H1 (cell line): ENCODE data around the gene TEX264. TPM values are rescaled to one million over a fixed set of nuclear protein-coding genes. Genes with fewer than 3 reads are reported as not detected.

Source experiments
- CTCF ChIA-PET: fragments of 300-600 bp; sonication (Branson Sonifier 250); formaldehyde crosslinking; loops from one replicate; lab custom pipeline; 2021; ENCODE audit not compliant: partially characterized antibody; lab: Charles Lee
- POLR2A ChIA-PET: fragments of 300-600 bp; sonication (Branson Sonifier 250); formaldehyde crosslinking; loops from one replicate; lab custom pipeline; 2021; ENCODE audit warnings: inconsistent platforms; ENCODE audit not compliant: partially characterized antibody; lab: Charles Lee
- DNase-seq, 2 experiments: peaks; one replicate each; pipeline versions ENCODE4 v3.0.0 to v3.0.0-alpha.2; 2010 to 2022; ENCODE audit warnings: low spot score in 2 of 2, low read depth in 1 of 2, mixed read lengths in 1 of 2
- FAIRE-seq: peaks from 2 replicates; lab custom pipeline; 2011; peaks lifted over from hg19 to GRCh38; lab: Jason Lieb, UNC
- H2AFZ ChIP-seq: 2 replicates; pipeline ENCODE4 v1.8.1; 2012; ENCODE audit warnings: low read length, inconsistent platforms
- H2AK5ac ChIP-seq: 2 replicates; pipeline ENCODE4 v1.6.1; 2013; ENCODE audit warnings: low read depth, low read length
- H2BK120ac ChIP-seq: replicated peaks from 2 replicates; pipeline ENCODE3; 2013; ENCODE audit warnings: low read depth, low read length, inconsistent platforms
- H2BK12ac ChIP-seq: 2 replicates; pipeline ENCODE4 v1.6.1; 2013; ENCODE audit warnings: low read depth, low read length
- H2BK15ac ChIP-seq: 2 replicates; pipeline ENCODE4 v1.6.1; 2013; ENCODE audit warnings: low read length
- H2BK20ac ChIP-seq: 2 replicates; pipeline ENCODE4 v1.6.1; 2013; ENCODE audit warnings: low read length
- H2BK5ac ChIP-seq: 2 replicates; pipeline ENCODE4 v1.6.1; 2013; ENCODE audit warnings: low read depth, low read length
- H3K14ac ChIP-seq: 2 replicates; pipeline ENCODE4 v1.6.1; 2013; ENCODE audit warnings: inconsistent platforms; ENCODE audit not compliant: insufficient read length
- H3K18ac ChIP-seq: 2 replicates; pipeline ENCODE4 v1.6.1; 2013; ENCODE audit warnings: low read length; ENCODE audit errors: extremely low read depth
- H3K23ac ChIP-seq: 2 replicates; pipeline ENCODE4 v1.6.1; 2013; ENCODE audit warnings: inconsistent platforms; ENCODE audit not compliant: insufficient read length
- H3K23me2 ChIP-seq: 2 replicates; pipeline ENCODE4 v1.6.1; 2013; ENCODE audit warnings: low read depth, low read length
- H3K27ac ChIP-seq: 2 replicates; pipeline ENCODE4 v1.6.1; 2011; ENCODE audit warnings: low read depth, low read length, inconsistent platforms
- H3K27me3 ChIP-seq, 4 experiments: replicated peaks in 1 of 4; 1 replicate in 1 of 4; 2 replicates in 3 of 4; pipeline versions ENCODE4 v1.6.1 to v1.8.1; 2011 to 2013; ENCODE audit warnings: low read length in 3 of 4, mild to moderate bottlenecking in 3 of 4, inconsistent platforms in 2 of 4, mixed read lengths in 2 of 4, moderate library complexity in 1 of 4; ENCODE audit not compliant: control insufficient read depth in 3 of 4, insufficient read depth in 3 of 4; ENCODE audit errors: extremely low read depth in 1 of 4
- H3K36me3 ChIP-seq, 4 experiments: 2 replicates each; pipeline versions ENCODE4 v1.6.1 to v1.8.1; 2011 to 2013; ENCODE audit warnings: mild to moderate bottlenecking in 4 of 4, low read length in 3 of 4, moderate library complexity in 2 of 4, control low read depth in 1 of 4, inconsistent platforms in 1 of 4; ENCODE audit not compliant: insufficient read depth in 4 of 4, control insufficient read depth in 2 of 4
- H3K4ac ChIP-seq: replicated peaks from 2 replicates; pipeline ENCODE3; 2013; ENCODE audit warnings: low read length, low read depth, mixed read lengths, inconsistent platforms; ENCODE audit not compliant: insufficient read length
- H3K4me1 ChIP-seq, 4 experiments: replicated peaks in 1 of 4; 1 replicate in 1 of 4; 2 replicates in 3 of 4; pipeline versions ENCODE4 v1.6.1 to v1.8.1; 2011 to 2013; ENCODE audit warnings: low read length in 3 of 4, inconsistent platforms in 2 of 4, mixed read lengths in 1 of 4; ENCODE audit not compliant: insufficient read depth in 4 of 4, control insufficient read depth in 3 of 4
- H3K4me2 ChIP-seq, 2 experiments: 2 replicates each; pipeline versions ENCODE4 v1.6.1 to v1.8.1; 2011 to 2013; ENCODE audit warnings: low read depth in 2 of 2, low read length in 2 of 2, control low read depth in 1 of 2, inconsistent platforms in 1 of 2, mild to moderate bottlenecking in 1 of 2; ENCODE audit not compliant: insufficient read depth in 1 of 2
- H3K4me3 ChIP-seq, 4 experiments: fragments of 200-600, 300-600 bp in 1 of 4; sonication (generic), shearing (Covaris generic), sonication (Bioruptor Twin) in 1 of 4; 2 replicates each; pipeline versions ENCODE4 v1.5.1 to v1.8.1; 2011 to 2016; ENCODE audit warnings: low read length in 4 of 4, low read depth in 3 of 4, control low read depth in 2 of 4, inconsistent platforms in 2 of 4, mild to moderate bottlenecking in 2 of 4, mixed read lengths in 1 of 4, moderate library complexity in 1 of 4; ENCODE audit not compliant: insufficient read depth in 2 of 4; ENCODE audit errors: extremely low read depth in 1 of 4
- H3K56ac ChIP-seq: replicated peaks from 2 replicates; pipeline ENCODE3; 2013; ENCODE audit warnings: low read depth, mild to moderate bottlenecking, mixed read lengths, low read length, inconsistent platforms; ENCODE audit not compliant: insufficient read length
- H3K79me1 ChIP-seq: 2 replicates; pipeline ENCODE4 v1.6.1; 2013; ENCODE audit warnings: low read depth, low read length, control low read depth
- H3K79me2 ChIP-seq, 2 experiments: 2 replicates each; pipeline versions ENCODE4 v1.6.1 to v1.8.1; 2012 to 2013; ENCODE audit warnings: low read length in 2 of 2, mild to moderate bottlenecking in 2 of 2, inconsistent platforms in 1 of 2; ENCODE audit not compliant: insufficient read depth in 2 of 2, control insufficient read depth in 1 of 2
- H3K9ac ChIP-seq, 4 experiments: replicated peaks in 1 of 4; 1 replicate in 1 of 4; 2 replicates in 3 of 4; pipeline versions ENCODE4 v1.6.1 to v1.8.1; 2011 to 2013; ENCODE audit warnings: low read depth in 3 of 4, low read length in 3 of 4, control low read depth in 2 of 4, mild to moderate bottlenecking in 2 of 4, moderate library complexity in 2 of 4, inconsistent platforms in 1 of 4; ENCODE audit errors: extremely low read depth in 1 of 4
- H3K9me3 ChIP-seq, 2 experiments: 2 replicates each; pipeline versions ENCODE4 v1.6.1 to v1.8.1; 2012 to 2013; ENCODE audit warnings: mild to moderate bottlenecking in 2 of 2, moderate library complexity in 2 of 2, control low read depth in 1 of 2, inconsistent platforms in 1 of 2, low read depth in 1 of 2, low read length in 1 of 2, mixed read lengths in 1 of 2; ENCODE audit not compliant: insufficient read depth in 2 of 2
- H4K20me1 ChIP-seq, 2 experiments: replicated peaks in 1 of 2; 2 replicates each; pipeline versions ENCODE3 to v1.8.1; 2011 to 2013; ENCODE audit warnings: inconsistent platforms in 2 of 2, low read length in 2 of 2, mild to moderate bottlenecking in 1 of 2; ENCODE audit not compliant: insufficient read depth in 2 of 2, control insufficient read depth in 1 of 2
- H4K5ac ChIP-seq: 2 replicates; pipeline ENCODE4 v1.6.1; 2013; ENCODE audit warnings: low read length, low read depth, mixed read lengths, inconsistent platforms; ENCODE audit not compliant: insufficient read length
- H4K8ac ChIP-seq: 2 replicates; pipeline ENCODE4 v1.8.0; 2013; ENCODE audit warnings: mild to moderate bottlenecking, moderate library complexity, low read length, inconsistent platforms; ENCODE audit not compliant: insufficient read depth; ENCODE audit errors: extremely low read depth
- H4K91ac ChIP-seq: replicated peaks from 2 replicates; pipeline ENCODE3; 2013; ENCODE audit warnings: low read length, mixed read lengths, inconsistent platforms; ENCODE audit not compliant: insufficient read length
- ASH2L ChIP-seq: fragments of 200-600, 300-600 bp; sonication (generic); IDR thresholded peaks from one replicate; pipeline ENCODE4 v1.7.1; 2017; ENCODE audit warnings: low read length
- KDM1A ChIP-seq: fragments of 200-600, 300-600 bp; sonication (generic); IDR thresholded peaks from 2 replicates; pipeline ENCODE4 v1.7.1; 2016; ENCODE audit warnings: mild to moderate bottlenecking, low read length, borderline replicate concordance
- WGBS, 2 experiments: shearing (Covaris generic) in 1 of 2; methylation state at CpG; one replicate each; pipeline versions ENCODE4 v1.1.6 to v1.1.7; 2013 to 2015; ENCODE audit warnings: low lambda C conversion rate in 2 of 2, mixed read lengths in 2 of 2, inconsistent platforms in 1 of 2, low coverage in 1 of 2, missing lambda C conversion rate in 1 of 2; ENCODE audit not compliant: insufficient replicate concordance in 2 of 2, insufficient coverage in 1 of 2, insufficient read length in 1 of 2; ENCODE audit errors: extremely low coverage in 1 of 2, missing lambda C conversion rate in 1 of 2; 5-methylcytosine and 5-hydroxymethylcytosine counted together
- polyA plus RNA-seq, 7 experiments: library from polyadenylated mRNA; depleted of rRNA in 3 of 7; stranded (reverse) in 5 of 7; unstranded in 2 of 7; fragments of >200 nt in 5 of 7; fragments of 200-250 nt in 2 of 7; gene quantifications; 1 replicate in 5 of 7; 2 replicates in 1 of 7; 4 replicates in 1 of 7; pipeline versions ENCODE4 v1.2.1 to v1.2.3, GENCODE V29; 2011 to 2013; ENCODE audit warnings: missing spikeins in 2 of 7, mixed read lengths in 2 of 7
- total RNA-seq: library from RNA; stranded (reverse); fragmentation: NEBNext Ultra II Directional; extraction: Animal tissue kit (Norgen Biotek cat#: 25700); gene quantifications from 2 replicates; pipeline ENCODE4 v1.2.1, GENCODE V29; 2021

Gene TEX264
- total and polyA plus RNA-seq, 2 of the 8 experiments (the other 6 are each of a cell fraction or from before 2014, with no cell fraction given), result 11.2 to 35.6 TPM

GRCh38 chr3:51733859-51734571, 63.0 kb downstream of the TEX264 start:
- Histone ChIP-seq H3K4me1 (peaks cover 0 to 5% (median 0%) of the 10 kb centered on the region in 4 experiments; a peak in 2 of 7 replicates), H2BK12ac (no peak overlapping the region), H4K8ac (no peak overlapping the region), H3K27ac (no peak overlapping the region), H4K20me1 (no peaks in the 10 kb centered on the region), H3K4me3 (no peak overlapping the region), H3K9me3 (no peaks in the 10 kb centered on the region), H3K23me2 (no peaks in the 10 kb centered on the region; the same call in 1 of the 2 replicates), H3K23ac (no peak overlapping the region), H3K36me3 (no peaks in the 10 kb centered on the region), H3K18ac (no peak overlapping the region), H3K79me1 (no peaks in the 10 kb centered on the region), H2BK120ac (no peak overlapping the region), H3K79me2 (no peaks in the 10 kb centered on the region), H2BK5ac (no peak overlapping the region), H3K27me3 (no peaks in the 10 kb centered on the region), H2AFZ (0 out of 2 replicates have a peak overlapping the region, but pooled peaks have one; percentile 86), H2AK5ac (no peak overlapping the region), H4K5ac (no peak overlapping the region)
- ChIA-PET POLR2A (interaction anchor here (1.0 kb wide), 1 partner anchor 13 kb away, joined by 3 read pairs; no protein-coding TSS in a partner anchor), CTCF (interaction anchor here (0.6 to 3.0 kb wide), 4 partner anchors 9 to 1555 kb away, joined by 3 to 13 read pairs (median 3); no protein-coding TSS in a partner anchor)
- WGBS, 2 experiments, result 88% methylated on average over 4 of the region's 4 CpGs; no CpG with 5 or more reads in 1 of the 2 experiments
- TF ChIP-seq ASH2L, result no peak
- peak; percentile 75; the same call in 1 of the 2 replicates for TF ChIP-seq KDM1A
- TF ChIP-seq, all 59 proteins: peak for 1
- Histone ChIP-seq H3K4ac (no peak overlapping the region), H3K56ac (no peak overlapping the region), H4K91ac (no peak overlapping the region), H3K14ac (no peak overlapping the region), H3K4me2 (peak overlapping the region in 1 of 2 experiments; percentile 26; a peak in 1 of 4 replicates), H2BK15ac (no peak overlapping the region), H3K9ac (no peak overlapping the region), H2BK20ac (no peak overlapping the region)
- DNase-seq (no peak), FAIRE-seq (no peak)
